ENCODE measurements around the gene DOCK10. TPM values are rescaled to one million over a fixed set of nuclear protein-coding genes. Genes with fewer than 3 reads are reported as not detected.
A peak's percentile ranks its signal among the peaks of the same experiment; 100 is the strongest.

Gene DOCK10
- total RNA-seq, 6 experiments from 2014 or later: 61.1 to 78.8 (median 75.8) TPM

DNA sequence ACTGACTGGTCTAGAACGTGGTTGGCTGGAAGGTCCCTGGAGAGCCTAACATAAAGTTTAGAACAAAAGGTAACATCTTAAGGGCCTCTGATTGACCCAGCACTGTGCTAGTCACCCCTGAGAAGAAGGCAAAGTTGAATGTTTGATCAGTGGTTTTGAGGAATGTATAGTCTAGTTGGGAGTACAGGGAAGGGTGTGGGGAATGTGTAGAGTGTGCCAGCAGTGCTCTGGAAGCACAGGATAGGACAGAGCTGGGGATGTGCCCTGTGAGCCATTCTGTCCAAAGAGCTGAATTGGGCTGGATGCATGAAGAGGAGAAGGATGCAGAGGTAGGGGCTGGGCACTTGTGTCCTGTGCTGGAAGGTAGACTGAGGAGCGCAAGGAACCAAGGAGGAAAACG, 41.0 kb upstream of the DOCK10 start:
- TF ChIP-seq, protein P1, sequence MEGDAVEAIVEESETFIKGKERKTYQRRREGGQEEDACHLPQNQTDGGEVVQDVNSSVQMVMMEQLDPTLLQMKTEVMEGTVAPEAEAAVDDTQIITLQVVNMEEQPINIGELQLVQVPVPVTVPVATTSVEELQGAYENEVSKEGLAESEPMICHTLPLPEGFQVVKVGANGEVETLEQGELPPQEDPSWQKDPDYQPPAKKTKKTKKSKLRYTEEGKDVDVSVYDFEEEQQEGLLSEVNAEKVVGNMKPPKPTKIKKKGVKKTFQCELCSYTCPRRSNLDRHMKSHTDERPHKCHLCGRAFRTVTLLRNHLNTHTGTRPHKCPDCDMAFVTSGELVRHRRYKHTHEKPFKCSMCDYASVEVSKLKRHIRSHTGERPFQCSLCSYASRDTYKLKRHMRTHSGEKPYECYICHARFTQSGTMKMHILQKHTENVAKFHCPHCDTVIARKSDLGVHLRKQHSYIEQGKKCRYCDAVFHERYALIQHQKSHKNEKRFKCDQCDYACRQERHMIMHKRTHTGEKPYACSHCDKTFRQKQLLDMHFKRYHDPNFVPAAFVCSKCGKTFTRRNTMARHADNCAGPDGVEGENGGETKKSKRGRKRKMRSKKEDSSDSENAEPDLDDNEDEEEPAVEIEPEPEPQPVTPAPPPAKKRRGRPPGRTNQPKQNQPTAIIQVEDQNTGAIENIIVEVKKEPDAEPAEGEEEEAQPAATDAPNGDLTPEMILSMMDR (IDR thresholded peaks at IDR 0.05): no peak
- DNase-seq: no peak
- Mint-ChIP-seq H3K36me3 (ENCODE audit: low read depth) (no peaks in the 10 kb centered on the region), H3K27ac (no peak overlapping the region), H3K4me3 (no peak overlapping the region), H3K4me1 (ENCODE audit: low read depth) (peaks cover 7% of the 10 kb centered on the region), H3K9me3 (peaks cover 8% of the 10 kb centered on the region; the same call in 1 of the 2 replicates), H3K27me3 (ENCODE audit: insufficient read depth) (no peaks in the 10 kb centered on the region; the same call in 1 of the 2 replicates)

DNA sequence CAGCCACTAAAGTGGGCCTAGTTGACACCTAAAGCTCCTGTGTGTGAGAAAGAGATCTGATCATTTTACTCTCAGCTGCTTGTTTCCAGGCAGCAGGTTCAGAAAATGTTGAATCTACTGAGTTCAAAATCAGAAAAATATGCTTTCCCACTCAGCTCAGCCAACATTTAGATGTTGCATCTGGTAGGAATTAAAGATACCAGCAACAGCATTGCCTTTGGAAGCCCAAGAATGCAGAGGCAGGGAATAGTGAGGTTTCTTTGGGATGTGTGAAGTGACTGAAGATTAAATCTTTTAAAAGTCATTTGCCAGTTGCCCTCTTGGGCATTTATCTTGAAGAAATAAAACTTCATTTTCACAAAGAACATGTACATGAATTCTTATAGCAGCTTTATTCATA, 33.9 kb upstream of the DOCK10 start:
- H3K27ac Mint-ChIP-seq: peak overlapping the region; percentile 67
- TF ChIP-seq, protein P1 (IDR thresholded peaks at IDR 0.05): no peak
- no peaks in the 10 kb centered on the region for H3K36me3 Mint-ChIP-seq (ENCODE audit: low read depth)
- no peak overlapping the region for H3K4me3 Mint-ChIP-seq
- no peaks in the 10 kb centered on the region; the same call in 1 of the 2 replicates for H3K27me3 Mint-ChIP-seq (ENCODE audit: insufficient read depth)
- no peaks in the 10 kb centered on the region for H3K9me3 Mint-ChIP-seq
- peaks cover 27% of the 10 kb centered on the region for H3K4me1 Mint-ChIP-seq (ENCODE audit: low read depth)
- peak; percentile 47 for DNase-seq

DNA sequence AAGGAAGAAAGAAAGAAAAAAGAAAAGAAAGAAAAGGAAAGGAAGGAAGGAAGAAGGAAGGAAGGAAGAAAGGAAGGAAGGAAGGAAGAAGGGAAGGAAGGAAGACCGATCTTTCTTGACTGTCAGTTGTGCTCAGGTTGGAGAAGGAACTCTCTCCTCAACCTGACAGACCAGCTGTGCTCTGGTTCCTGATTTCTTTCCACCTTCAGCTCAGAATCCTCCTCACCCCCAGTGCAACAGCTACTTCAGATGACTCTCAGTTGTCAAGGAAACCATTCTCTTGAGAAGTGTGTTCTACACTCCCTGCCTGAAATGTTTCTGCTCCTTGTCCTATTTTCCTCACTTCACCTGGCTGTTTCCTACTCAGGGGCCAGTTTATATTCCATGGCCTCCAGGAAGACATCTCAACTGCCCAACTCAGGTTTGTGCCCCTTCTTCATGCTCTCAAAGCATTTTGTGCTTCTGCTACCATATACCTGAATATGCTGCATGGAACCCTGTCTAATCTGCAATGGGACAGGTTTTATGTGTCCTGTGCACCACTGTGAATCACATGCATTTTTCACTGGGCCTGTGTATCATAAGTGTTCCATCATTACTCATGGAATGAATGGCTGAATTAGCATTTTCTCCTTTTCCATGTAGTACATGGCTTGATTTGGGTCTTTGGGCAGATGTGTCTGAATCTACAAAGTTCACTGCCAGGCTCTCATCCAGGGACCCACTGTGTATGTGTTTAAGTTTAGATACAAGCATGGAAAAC, 32.8 kb upstream of the DOCK10 start:
- Mint-ChIP-seq H3K4me3 (no peak overlapping the region), H3K36me3 (ENCODE audit: low read depth) (no peaks in the 10 kb centered on the region), H3K27ac (peak overlapping the region; percentile 67; the same call in 1 of the 2 replicates), H3K27me3 (ENCODE audit: insufficient read depth) (no peaks in the 10 kb centered on the region; the same call in 1 of the 2 replicates), H3K4me1 (ENCODE audit: low read depth) (peaks cover 32% of the 10 kb centered on the region), H3K9me3 (no peaks in the 10 kb centered on the region)
- TF ChIP-seq, protein P1 (IDR thresholded peaks at IDR 0.05): no peak
- no peak for DNase-seq

DNA sequence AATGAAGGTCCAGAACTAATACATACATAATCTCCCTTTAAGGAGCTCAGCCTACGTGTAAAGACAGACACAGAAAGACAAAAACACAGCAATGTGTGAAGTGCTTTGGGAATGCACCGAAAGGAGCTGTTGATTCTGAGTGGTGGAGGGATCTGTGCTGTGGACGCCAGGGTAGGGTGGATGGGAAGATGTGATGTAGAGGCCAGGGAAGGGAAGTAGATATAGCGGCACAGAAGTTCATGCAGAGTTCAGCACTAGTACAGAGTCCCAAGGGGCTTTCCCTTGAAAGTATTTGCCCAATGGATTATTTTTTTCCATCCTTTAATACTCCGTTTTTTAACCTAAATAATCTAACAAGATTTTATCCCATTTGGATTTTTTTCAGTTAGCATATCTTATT, 32.1 kb upstream of the DOCK10 start:
- no peaks in the 10 kb centered on the region for H3K9me3 Mint-ChIP-seq
- no peaks in the 10 kb centered on the region for H3K36me3 Mint-ChIP-seq (ENCODE audit: low read depth)
- H3K4me3 Mint-ChIP-seq: no peak overlapping the region
- TF ChIP-seq, protein P1 (IDR thresholded peaks at IDR 0.05): no peak
- no peak overlapping the region for H3K27ac Mint-ChIP-seq
- H3K27me3 Mint-ChIP-seq (ENCODE audit: insufficient read depth): no peaks in the 10 kb centered on the region; the same call in 1 of the 2 replicates
- H3K4me1 Mint-ChIP-seq (ENCODE audit: low read depth): peaks cover 32% of the 10 kb centered on the region
- DNase-seq: no peak

DNA sequence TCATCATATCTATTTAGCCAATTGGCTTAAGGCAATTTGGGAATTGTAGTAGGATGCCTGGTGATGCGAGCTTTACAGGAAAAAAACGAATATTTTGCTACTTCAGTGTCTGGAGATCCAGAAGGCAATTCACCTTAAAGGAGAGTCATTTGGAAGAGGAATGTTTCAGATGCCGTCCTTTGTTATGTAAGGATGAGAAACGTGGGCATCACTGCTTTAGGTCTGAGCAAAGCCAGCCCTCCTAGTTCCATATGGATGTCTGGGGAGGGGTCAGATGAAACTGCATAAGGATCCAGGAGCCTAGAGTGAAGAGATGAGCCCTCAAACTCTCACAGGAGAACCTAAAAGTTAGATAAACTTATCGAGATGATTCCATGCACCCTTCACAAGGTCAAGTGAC, 30.9 kb upstream of the DOCK10 start:
- TF ChIP-seq, protein P1 (IDR thresholded peaks at IDR 0.05): no peak
- DNase-seq: no peak

More for the DNA sequence above, 30.9 kb upstream of the DOCK10 start:
- Mint-ChIP-seq H3K4me1 (ENCODE audit: low read depth) (peaks cover 32% of the 10 kb centered on the region), H3K4me3 (no peak overlapping the region), H3K27ac (no peak overlapping the region), H3K9me3 (peaks cover 6% of the 10 kb centered on the region; the same call in 1 of the 2 replicates), H3K27me3 (ENCODE audit: insufficient read depth) (no peaks in the 10 kb centered on the region), H3K36me3 (ENCODE audit: low read depth) (peaks cover 7% of the 10 kb centered on the region)
